ENCODE data around the gene PLEKHG4B.

PLEKHG4B gene

DNA sequence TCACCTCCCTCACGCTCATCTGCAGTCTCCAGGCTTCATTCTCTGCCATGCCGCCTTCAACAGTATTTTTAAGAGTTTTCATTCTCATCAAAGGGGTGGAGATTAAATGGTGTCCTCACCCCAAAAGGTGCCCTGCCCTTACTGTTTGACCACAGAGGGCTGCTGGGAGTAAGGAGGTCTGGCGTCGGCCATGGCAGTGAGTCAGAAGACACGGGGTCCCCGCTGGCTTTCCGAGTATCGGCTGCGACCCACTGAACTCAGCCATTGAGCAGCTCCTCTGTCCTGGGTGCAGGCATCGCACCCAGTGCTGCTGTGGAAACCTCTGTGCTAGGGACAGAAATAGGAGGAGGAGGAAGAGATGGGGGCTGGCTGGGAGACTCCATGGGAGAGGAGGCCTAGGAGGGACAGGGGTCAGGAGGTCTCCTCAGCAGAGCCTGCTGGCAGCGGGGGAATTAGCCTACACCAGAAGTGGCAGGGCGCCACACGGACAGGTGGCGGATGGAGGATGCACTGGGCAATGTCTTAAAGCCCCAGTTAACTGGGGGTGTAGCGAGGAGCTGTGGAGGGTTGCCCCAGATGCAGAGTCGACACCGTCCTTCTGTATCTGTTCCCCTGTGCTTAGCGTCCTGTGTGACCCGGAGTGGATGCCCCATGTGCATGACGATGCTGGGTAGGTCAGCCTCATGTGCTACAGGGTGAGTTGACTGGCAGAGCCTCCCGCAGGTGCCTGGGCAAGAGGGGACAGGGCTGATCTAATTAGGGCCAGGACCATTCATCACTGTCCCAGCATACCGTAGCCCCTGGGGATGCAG, 15.4 kb upstream of the PLEKHG4B start:
- no peak for DNase-seq

DNA sequence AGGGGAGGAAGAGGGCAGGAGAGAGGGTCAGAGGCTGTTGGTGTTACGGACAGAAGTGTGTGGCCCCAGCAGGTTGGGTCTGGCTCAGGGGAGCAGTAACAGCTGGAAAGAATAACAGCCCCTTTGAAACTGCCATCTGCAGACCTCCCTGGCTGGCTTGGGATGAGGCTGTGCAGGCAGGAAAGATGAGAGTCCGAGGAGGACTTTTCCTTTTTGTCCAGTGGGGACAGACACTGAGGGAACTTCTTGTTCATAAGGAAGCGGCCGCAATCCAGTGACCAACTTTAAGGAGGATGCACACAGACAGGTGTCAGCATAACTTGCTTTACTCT, 14.8 kb upstream of the PLEKHG4B start:
- DNase-seq = no peak

DNA sequence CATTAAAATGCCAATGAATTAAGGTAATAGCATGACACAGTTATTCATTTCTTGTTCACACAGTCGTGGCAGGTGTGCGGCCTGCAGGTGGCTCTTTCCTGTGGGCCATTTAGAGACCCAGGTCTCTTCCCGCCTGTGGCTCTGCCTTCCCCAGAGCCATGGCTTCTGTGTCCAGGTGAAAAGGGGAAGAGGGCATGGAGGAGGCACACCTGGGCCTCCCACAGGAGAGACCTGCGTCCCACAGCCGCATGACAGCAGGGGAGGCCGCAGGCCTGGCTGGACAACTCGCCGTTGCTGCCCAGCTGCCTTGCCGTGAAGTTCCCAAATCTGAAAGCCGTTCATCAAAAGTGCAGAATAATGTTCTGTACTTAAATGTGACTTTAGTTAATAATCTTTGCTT, 14.4 kb upstream of the PLEKHG4B start:
- no peak for DNase-seq

DNA sequence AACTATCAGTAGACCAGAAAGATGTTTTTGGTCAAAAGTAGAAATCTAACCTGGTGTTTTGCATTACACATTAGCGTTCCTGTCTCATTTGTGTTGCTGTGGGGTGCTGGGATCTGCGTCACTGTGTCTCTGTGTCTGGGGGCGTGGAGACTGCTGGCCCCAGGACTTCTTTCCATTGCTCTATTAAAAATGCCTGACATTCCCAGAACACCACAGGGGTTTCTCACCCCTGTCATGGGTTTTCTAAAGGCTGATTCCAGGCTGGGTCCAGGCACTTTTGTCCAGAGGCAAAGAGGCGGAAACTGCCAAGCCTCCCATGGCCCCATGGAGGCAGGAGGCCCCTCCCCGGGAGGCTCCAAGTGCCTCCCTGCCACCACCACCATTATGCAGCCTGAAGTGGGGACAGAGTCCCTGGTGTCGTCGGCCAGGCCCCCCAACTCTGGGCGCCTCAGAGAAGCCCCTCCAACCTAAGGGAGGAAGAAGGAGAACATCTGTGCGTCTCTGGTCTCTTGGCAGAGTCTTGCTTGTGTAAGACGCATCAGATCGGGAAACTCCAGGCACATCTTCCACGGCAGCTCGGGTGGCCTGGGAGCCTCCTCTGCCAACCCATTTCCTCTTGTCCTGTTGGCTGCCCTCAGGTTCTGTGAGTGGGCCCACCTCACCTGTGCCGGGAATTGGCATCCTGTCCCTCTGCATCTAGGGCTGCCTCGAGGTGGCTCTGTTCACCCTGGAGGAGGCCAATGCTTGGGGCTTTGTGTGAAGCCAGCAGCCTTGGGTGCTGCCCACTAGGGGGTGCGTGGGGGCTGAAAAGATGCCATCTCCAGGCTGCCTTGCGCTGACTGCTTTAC, 13.8 kb upstream of the PLEKHG4B start:
- DNase-seq = no peak

DNA sequence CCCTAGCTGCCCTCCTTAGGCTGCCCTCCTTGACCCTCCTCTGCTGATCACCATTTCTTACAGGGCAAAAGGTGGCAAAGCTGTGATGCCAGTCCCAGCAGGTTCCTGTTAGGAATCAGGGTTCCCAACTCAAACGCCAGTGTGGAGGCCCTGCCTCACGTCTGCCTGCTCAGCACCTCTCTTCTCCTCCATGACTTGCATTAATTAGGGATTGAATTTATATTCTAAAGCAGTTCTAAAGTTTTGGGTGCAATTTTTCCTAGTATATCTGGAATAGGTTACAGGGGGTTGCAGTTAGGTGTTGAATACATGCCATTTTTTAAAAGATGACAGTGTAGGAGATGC, 13.2 kb upstream of the PLEKHG4B start:
- DNase-seq = no peak

DNA sequence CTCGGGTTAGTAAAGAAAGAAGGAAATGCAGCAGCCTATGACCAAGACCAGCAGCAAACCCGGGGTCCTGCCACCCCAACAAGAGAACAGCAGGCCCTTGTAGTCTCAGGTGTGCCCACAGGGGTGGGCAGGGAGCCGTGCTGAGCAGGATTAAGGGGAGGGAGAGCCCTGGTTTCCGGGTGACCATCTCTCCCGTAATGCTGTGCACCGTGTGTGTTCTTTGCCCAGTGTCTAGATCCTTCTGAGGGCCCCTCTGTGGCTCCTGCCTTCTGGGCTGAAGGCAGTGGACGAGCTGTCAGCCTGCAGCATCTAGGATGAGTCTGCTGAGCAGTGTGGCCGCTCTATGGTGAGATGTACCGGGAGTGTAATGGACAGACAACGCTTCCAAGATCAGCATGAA, 12.7 kb upstream of the PLEKHG4B start:
- no peak for DNase-seq

DNA sequence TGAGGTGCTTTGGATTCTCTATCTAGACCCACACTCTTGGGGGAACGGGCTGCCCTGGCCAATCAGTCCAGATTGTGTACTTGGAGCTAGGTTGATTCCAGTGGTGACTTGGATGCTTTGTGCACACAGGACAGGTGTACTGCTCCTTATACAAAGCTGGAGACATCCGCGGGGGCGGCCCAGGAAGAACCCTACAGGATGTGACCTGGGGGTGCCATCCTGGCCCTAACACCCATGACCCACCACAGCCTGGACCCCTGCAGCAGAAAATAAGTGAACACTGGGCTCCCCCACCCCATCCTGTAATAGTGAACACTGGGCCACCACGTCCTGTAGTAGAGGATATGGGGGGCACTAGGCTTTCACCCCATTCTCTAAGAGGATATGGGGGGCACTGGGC, 12.1 kb upstream of the PLEKHG4B start:
- DNase-seq = no peak

DNA sequence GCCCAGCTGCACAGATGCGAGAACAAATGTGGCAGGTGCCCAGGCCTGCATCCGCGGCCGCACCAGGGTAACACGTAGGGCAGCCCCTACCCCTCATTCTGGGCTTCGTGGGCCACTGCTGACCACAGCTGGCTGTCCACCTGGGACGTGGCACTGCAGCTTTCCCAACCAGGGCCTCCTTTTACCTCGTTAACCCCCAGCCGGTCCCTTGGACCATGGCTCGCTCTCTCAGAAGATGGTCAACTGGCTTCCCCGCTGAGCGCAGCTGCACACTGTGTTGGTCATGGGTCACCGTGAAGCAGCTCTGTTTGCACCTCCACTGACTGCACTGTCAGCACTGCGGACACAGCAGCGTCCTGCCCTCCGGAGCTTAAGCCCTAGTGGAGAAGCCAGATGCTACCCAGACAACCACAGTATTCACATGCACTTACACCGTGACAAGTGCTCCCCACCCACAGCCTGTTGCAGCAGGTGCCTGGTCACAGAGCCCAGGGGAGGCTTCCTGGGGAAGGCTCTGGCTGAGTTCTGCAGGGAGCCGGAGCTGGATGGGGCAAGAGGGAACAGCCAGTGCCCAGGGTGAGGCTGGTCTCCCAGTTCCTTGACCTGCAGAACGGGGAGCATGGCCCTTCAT, 10.5 kb upstream of the PLEKHG4B start:
- no peak for DNase-seq

DNA sequence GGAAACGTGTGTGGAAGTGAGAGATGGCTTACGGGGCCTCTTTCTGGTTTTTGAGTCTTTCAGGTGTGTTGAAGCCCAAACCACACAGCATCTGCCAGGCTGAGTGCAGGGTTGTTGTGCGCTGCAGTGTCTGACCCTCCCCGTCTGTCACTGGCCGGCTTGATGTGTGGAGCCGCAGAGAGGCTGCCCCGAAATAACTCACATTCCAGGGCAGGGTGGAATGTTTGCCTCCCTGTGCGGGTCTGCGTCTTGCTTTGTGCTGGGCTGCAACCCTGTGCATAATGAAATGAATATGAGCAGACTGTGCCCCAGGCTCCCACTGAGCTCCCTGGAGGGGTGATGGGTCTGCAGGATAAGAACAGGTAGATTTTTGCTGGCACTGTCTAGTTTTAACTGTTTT, 9.9 kb upstream of the PLEKHG4B start:
- DNase-seq = no peak

DNA sequence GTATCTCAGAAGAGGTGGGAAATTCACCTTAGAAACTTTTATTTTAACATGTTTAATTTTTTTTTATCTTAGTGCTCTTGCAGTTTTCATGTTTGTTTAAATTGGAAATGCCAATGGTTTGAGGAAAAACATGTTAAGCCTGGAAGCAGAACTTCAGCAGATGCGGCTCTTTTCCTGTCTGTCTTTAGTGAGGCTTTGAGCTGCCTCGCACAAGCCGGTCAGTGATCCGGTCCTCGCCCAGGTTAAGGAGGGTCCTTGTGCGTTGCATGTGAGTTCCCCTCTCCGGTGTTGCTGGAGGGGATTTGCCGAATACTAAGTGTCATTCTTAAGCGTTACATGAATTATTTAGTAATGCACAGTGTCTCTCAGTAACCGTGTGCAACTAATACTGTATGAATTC, 9.4 kb upstream of the PLEKHG4B start:
- DNase-seq = no peak

DNA sequence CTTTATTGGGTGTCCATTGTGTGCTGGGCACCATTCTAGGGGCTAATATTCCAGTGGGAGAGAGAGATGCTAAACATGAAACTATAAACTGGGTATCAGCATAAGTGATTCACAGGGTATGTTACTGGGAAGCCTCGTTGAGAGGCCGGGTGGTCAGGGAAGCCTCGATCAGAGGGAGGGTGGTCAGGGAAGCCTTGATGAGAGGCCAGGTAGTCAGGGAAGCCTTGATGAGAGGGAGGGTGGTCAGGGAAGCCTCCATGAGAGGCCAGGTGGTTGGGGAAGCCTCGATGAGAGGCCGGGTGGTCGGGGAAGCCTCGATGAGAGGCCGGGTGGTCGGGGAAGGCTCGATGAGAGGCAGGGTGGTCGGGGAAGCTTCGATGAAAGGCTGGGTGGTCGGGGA, 8.9 kb upstream of the PLEKHG4B start:
- no peak for DNase-seq

DNA sequence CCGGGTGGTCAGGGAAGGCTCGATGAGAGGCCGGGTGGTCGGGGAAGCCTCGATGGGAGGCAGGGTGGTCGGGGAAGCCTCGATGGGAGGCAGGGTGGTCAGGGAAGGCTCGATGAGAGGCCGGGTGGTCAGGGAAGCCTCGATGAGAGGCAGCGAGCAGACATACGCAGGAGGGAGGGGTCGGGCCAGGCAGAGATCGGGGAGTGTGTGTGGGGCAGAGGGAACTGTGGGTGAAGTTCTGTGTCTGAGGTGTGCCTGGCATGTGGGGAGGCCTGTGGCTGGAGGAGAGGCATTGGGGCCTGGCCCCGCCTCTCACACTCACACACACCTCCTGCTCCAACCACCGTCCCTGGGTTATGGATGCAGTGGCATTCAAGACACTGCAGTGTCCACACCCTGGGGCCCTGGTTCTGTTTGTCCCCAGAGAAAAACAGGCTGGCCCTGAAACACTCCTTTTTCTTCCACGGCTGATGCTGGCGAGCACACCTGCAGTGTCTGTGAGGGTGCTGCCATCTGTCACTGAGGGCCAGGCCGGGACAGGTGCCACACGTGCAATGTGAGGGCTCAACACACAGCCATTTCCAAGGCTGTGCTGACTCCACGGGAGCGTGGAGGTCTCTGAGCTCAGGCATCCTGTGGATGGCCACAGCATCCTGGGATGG, 6.5 kb upstream of the PLEKHG4B start:
- peak; percentile 71 for DNase-seq

DNA sequence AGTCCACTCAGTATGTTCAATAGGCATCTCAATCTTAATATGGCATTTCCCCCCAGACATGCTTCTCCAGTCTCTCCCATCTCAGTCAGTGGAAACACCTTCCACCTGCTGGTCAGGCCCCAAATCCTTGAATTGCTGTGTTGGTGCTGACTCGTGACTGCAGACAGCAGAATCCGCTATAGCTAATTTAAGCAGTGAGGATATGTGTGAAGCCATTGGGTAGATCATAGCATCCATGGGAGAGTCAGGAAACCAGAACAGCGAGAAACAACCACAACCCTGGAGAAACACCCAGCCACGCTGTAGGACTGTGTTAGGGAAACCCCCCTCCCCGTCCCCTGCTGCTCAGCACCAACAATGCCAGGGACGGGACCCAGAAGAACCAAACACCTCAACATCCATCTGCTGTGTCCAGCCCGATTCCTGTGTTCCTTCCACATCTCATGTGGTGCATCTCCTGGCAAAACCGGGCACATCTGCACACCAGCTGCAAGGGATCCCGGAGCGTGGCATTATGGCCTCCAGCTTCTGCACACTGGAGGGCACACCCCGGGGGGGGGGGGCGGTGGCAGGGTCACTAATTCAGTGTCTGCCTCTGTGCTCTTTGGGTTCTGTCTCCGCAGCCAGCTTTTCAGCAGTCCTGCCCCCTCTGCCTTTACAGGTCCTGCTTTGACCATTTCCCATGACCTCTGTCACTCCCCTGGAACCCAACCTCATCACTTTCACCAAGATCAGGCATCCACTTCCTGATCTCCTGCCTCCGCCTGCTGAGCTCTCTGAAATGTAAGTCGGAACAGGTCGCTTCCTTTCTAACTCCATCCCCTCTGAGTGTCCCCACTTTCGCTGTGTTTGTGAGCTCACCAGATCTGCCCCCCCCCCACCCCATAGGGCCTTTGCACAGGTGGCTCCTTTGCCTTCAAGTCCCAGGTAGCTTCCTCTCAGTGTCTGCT, 2.4 kb upstream of the PLEKHG4B start:
- no peak for DNase-seq

DNA sequence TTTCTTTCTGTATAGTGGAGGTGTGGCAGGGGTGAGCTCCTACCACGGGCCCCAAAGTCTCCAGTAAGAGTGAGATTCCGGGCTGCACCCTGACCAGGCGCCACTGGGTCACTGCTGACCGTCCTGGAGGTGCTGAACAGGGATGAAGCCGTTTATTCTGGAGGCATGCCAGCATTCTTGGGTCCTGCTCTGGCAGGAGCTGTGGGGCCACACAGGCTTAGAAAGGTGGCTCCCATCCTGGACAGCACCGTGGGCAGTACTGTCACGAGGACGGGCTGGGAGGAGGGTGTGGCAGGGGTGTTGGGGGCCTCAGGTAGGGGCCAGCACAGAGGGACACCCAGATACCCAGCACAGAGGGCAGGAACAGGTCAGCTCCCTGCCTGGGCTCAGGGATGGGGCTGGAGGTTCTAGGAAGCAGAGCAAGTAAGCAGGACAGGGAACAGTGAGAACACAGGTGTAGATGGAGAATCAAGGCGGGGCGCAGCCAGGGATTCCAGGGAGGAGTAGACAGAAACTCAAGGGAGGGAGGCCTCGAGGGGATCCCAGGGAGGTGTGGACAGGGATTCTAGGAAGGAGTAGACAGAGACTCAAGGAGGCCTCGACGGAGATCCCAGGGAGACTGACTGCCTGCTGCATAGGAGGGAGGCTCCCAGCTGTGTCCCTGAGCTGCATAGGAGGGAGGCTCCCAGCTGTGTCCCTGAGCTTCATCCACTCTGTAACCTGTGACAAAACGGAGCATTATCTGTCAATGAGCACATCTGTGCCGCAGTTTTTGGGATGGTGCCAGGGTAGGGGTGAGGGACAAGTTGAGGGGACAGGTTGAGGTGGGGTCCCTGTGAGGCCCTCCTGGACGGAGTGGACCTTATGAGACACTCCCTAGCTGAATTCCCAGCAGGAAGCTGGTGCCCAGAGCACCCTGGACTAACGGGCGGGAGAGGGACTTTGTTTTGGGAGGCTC, 1.1 kb upstream of the PLEKHG4B start:
- no peak for DNase-seq

DNA sequence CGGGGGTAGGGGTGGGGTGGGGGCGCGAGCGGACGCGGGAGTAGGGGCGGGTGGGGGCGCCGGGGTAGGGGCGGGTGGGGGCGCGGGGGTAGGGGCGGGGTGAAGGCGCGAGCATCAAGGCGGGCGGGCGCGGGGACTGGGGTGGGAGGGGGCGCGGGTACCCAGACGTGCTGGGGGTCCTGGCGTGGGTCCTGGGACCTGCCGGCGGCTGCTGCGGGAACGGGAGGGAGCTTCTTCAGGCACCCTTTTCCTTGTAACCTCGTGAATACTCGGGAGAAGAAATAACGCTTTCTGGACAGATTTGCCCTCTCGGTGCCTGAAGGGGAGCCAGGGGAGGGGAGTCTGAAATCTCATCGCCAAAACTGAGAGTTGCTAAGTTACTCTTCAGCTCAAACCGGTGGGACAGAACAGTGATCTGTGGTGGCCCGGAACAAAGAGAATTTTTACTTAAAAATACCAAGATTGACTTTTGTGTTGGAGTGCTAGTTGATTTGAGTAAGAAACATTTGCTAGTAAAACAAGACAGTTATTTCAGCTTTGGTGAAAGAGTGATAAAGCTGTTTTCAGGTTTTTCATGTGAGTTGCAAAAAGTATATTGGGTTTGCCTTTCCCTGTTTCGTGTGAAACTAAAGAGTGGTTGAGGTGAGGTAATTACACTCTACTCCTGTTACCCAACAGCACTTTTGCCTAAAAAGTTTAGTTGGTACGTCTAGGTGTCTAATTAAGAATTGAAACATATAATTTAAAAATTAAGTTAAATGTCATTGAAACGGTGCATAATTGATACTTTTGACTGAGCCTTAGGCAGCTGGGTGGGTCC, 643 bp downstream of the PLEKHG4B start:
- DNase-seq = no peak

DNA sequence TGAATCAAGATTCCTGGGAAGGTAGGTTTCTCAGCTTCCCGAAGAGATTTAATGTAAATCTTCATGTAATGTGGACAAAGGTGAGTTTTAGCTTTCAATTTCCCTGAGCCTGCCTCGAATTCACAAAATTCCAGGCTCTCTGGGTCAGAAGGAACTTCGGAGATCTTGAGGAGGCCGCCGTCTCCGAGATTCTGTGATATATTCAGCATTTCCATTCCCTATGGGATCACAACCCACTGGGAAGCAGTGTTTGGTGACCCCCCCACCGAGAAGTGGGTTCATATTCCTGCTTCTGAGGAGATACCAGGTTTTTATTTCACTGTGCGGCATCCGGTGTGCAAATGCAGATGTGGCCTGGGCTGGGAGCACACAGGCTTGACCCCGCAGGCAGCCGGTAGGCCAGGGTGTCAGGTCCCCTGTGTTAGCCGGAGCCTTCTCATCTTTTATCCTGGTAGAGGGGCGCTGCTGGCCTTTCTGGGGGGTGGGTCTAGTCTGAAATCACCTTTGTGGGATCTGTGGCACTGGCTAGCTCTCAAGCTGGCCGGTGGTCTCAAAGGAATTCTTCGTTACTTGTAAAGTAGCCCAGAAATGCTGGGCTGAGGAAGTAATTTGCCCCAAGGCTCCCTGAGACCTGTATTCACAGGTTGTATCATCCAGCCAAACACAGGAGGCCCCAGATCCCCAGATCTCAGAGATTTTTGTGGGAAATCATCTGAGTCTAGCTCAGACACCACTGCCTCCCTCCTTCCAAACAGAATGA, 1.4 kb downstream of the PLEKHG4B start:
- no peak for DNase-seq

DNA sequence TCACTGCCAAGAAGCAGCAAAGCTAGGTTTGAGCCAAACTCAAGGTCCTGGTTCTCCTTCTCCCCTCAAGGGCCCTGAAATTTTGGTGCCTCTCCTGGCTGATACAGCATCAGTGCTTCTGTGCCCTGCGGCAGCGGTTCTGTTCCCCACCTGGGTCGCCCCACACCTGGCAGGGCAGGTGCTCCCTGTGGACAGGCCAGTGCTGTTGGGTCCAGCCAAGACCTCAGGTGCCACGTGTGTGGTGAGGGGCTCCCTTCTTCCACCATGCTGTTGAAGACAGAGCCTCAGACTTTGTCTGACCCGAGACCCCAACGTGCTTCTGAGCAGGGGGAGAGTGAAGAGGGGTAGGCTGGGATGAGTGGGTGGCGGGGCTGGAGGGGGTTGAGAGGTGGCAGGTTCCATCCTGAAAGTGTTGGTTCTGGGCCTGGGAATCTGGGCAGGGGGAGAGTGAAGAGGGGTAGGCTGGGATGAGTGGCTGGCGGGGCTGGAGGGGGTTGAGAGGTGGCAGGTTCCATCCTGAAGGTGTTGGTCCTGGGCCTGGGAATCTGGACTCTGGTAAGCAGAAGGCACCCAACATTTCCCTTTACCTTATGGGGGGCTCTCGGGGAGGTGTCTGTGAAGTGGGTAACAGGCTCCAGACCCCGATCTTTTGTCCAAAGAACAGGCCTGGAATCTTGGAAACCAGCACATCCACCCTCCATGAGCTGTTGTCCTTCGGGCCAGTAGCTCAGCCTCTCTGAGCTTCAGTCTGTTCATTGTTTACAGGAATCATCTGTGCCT, 2.3 kb downstream of the PLEKHG4B start:
- no peak for DNase-seq

DNA sequence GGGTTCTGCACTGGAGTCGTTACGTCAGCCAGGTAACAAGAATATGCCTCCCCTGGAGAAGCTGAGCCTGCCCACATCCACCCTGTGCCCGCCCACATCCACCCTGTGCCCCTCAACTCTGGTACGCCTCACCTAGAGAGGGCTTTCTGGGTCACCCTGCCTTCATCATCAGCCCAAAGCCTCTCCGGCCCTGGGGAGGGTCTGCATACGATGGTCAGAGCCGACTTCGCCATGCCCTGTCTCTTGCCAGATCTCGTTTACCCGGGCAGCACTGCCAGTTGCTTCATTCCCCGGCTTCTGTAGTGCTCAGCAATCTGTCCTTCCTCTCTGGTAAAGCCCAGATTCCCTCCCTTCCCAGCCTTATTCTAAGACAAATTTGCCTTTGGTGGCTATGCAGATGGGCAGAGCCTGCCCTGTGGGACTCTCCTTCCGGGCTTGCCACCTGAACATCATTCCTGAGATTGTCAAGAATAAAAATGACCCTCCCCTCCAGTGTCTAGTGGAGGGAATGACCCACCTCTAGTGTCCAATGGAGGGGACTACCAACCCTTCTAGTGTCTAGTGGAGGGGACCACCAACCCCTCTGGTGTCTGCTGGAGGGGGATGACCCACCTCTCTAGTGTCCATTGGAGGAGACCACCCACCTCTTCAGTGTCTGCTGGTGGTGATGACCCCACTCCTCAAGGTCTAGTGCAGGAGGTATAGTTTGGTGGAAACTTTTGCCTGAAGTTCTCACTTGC, 3.4 kb downstream of the PLEKHG4B start:
- no peak for DNase-seq

All from NCI-H774 (cell line).